Dermis microvascular lymphatic vessel endothelial cell (primary cell): ENCODE results near the gene BCL10. TPM values are rescaled to one million over a fixed set of nuclear protein-coding genes. Genes with fewer than 3 reads are reported as not detected.
"Not testable (repeated sequence)": the region's sequence is repeated elsewhere in the genome, so short reads cannot be mapped to it uniquely, and the experiment has no call there.

Source experiments
- DNase-seq, 2 donors: peaks; one replicate each; pipeline versions ENCODE4 v3.0.0 to v3.0.0-alpha.2; 2010; ENCODE audit warnings: low read depth in 2 of 2
- total RNA-seq: library from RNA; depleted of rRNA; stranded (reverse); fragments of >200 nt; gene quantifications from 2 replicates; pipeline ENCODE4 v1.2.1, GENCODE V29; 2014

The BCL10 gene
- total RNA-seq, 1 donor from 2014 or later = 51.3 TPM

- no peak for DNase-seq
Observed at GRCh38 chr1:85268801-85269585, 7.4 kb downstream of the BCL10 start.

- no peak for DNase-seq
Observed at GRCh38 chr1:85267313-85267712, 9.1 kb downstream of the BCL10 start.

GRCh38 chr1:85264150-85264549, 12.3 kb downstream of the BCL10 start:
- no peak for DNase-seq

- no peak for DNase-seq
Observed at GRCh38 chr1:85262985-85263384, 13.4 kb downstream of the BCL10 start.

- DNase-seq = peak in 1 of 2 donors; percentile 65
Observed at GRCh38 chr1:85259912-85260274, 16.5 kb downstream of the BCL10 start.

- DNase-seq = peak; percentile 84 to 94
Observed at GRCh38 chr1:85259118-85259911, 17.1 kb downstream of the BCL10 start, which contains the start of gene C1orf52. Gene C1orf52 (minus strand): TSS chr1:85259662. CDS start chr1:85259633, 29 bp downstream.

- DNase-seq = no peak
Observed at GRCh38 chr1:85258536-85259117, 17.8 kb downstream of the BCL10 start.

- not testable (repeated sequence) for DNase-seq
Observed at GRCh38 chr1:85249042-85249441, 27.4 kb downstream of the BCL10 start.

GRCh38 chr1:85245891-85246290, 30.5 kb downstream of the BCL10 start:
- no peak for DNase-seq

- no peak for DNase-seq
Observed at GRCh38 chr1:85245456-85245855, 31.0 kb downstream of the BCL10 start.

GRCh38 chr1:85244271-85245061, 32.0 kb downstream of the BCL10 start:
- peak in 1 of 2 donors; percentile 45 for DNase-seq

- DNase-seq = no peak
Observed at GRCh38 chr1:85243372-85243771, 33.1 kb downstream of the BCL10 start.

- no peak for DNase-seq
Observed at GRCh38 chr1:85240643-85241042, 35.8 kb downstream of the BCL10 start.

GRCh38 chr1:85240174-85240601, 36.2 kb downstream of the BCL10 start:
- DNase-seq = no peak

- DNase-seq = no peak
Observed at GRCh38 chr1:85237613-85238012, 38.8 kb downstream of the BCL10 start.

- peak in 1 of 2 donors; percentile 1 for DNase-seq
Observed at GRCh38 chr1:85230305-85230977, 46.0 kb downstream of the BCL10 start.

GRCh38 chr1:85229574-85230097, 46.8 kb downstream of the BCL10 start:
- DNase-seq = no peak

GRCh38 chr1:85228972-85229371, 47.5 kb downstream of the BCL10 start:
- DNase-seq = no peak

- no peak for DNase-seq
Observed at GRCh38 chr1:85225624-85226380, 50.6 kb downstream of the BCL10 start.
